ENCODE results near the gene OPHN1. TPM values are rescaled to one million over a fixed set of nuclear protein-coding genes. Genes with fewer than 3 reads are reported as not detected.

OPHN1 gene
- total RNA-seq, 2 donors from 2014 or later: 5.0 to 5.9 TPM

DNA sequence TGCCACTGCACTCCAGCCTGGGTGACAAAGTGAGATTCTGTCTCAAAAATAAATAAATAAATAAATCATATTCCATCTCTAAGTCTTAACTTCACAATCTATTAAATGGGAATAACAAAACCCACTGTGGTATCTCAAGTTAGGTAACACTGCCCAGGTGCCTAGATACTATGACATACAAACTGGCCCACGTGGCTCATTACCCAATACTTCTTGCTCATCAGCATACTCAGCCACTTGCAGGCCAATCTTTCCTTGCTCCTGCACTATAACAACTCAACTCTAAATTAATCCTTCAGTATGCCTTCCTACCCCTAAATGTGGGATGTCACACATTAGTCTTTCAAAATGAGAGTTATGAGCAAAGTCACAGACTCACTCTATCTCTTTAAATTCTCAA is 230.1 kb downstream of the OPHN1 start:
- Histone ChIP-seq H3K9me3 (no peaks in the 10 kb centered on the region), H3K4me3 (no peak overlapping the region), H3K4me1 (ENCODE audit: control insufficient read depth in 1 of 2, low read depth in 2 of 2) (no peaks in the 10 kb centered on the region), H3K27me3 (replicated peaks; ENCODE audit: insufficient read depth) (no peaks in the 10 kb centered on the region), H3K27ac (no peak overlapping the region), H3K36me3 (no peaks in the 10 kb centered on the region)
- ATAC-seq (ENCODE audit: insufficient number of reproducible peaks, low FRiP score, low read depth): no peak
- TF ChIP-seq, protein P1, sequence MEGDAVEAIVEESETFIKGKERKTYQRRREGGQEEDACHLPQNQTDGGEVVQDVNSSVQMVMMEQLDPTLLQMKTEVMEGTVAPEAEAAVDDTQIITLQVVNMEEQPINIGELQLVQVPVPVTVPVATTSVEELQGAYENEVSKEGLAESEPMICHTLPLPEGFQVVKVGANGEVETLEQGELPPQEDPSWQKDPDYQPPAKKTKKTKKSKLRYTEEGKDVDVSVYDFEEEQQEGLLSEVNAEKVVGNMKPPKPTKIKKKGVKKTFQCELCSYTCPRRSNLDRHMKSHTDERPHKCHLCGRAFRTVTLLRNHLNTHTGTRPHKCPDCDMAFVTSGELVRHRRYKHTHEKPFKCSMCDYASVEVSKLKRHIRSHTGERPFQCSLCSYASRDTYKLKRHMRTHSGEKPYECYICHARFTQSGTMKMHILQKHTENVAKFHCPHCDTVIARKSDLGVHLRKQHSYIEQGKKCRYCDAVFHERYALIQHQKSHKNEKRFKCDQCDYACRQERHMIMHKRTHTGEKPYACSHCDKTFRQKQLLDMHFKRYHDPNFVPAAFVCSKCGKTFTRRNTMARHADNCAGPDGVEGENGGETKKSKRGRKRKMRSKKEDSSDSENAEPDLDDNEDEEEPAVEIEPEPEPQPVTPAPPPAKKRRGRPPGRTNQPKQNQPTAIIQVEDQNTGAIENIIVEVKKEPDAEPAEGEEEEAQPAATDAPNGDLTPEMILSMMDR (IDR thresholded peaks at IDR 0.05): no peak
- no peak for DNase-seq (ENCODE audit: low spot score)

GRCh38 chrX:68199062-68199848 is 234.0 kb downstream of the OPHN1 start:
- TF ChIP-seq, protein P1 (IDR thresholded peaks at IDR 0.05): no peak
- ATAC-seq (ENCODE audit: insufficient number of reproducible peaks, low FRiP score, low read depth) (no peak), DNase-seq (ENCODE audit: low spot score) (no peak)
- Histone ChIP-seq H3K36me3 (no peaks in the 10 kb centered on the region), H3K27ac (no peak overlapping the region), H3K27me3 (replicated peaks; ENCODE audit: insufficient read depth) (no peaks in the 10 kb centered on the region), H3K9me3 (no peaks in the 10 kb centered on the region), H3K4me3 (no peak overlapping the region), H3K4me1 (ENCODE audit: control insufficient read depth in 1 of 2, low read depth in 2 of 2) (no peaks in the 10 kb centered on the region)

DNA sequence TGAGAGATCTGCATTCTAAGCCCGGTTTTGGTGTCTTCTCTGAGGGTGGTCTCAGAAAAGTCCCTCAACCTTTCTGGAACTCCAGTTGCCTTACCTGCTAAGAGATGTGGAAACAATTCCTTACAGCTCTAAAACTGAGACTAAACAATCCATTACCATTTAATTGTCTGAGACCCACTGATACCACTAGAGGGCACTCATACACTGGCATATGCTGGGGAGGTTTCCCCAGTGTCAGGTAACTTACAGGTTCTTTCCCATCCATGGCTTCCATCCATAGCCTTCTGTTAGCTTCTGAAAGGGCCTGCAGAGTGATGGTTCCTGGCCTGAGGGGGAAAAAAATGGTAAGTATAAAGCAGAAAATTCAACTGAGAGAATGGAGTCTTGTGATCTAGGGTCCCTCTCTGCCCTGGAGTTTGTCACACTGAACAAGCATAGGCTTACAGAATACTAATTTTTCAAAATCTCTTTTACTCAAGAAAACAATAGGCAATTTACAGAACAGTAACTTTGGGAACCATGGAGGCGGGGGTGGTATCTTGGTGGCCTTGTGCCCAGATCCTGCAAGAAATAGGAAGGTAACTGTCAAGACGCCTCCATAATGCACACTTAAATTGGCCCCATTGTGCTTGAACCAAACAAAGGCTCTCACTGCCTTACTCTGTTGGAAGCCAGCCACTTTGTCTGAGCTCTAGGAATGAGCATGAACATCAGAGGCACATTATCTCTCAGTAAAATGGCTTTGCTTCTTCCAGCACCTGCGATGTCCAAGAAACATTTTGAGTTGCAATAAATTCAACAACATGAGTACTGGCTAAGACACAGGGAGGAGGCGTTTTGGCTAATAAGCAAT is 236.1 kb downstream of the OPHN1 start:
- H3K9me3 ChIP-seq: no peaks in the 10 kb centered on the region
- H3K27ac ChIP-seq: no peak overlapping the region
- H3K27me3 ChIP-seq (replicated peaks; ENCODE audit: insufficient read depth): no peaks in the 10 kb centered on the region
- no peaks in the 10 kb centered on the region for H3K36me3 ChIP-seq
- no peak for ATAC-seq (ENCODE audit: insufficient number of reproducible peaks, low FRiP score, low read depth)
- TF ChIP-seq, protein P1 (IDR thresholded peaks at IDR 0.05): peak; percentile 47
- no peak for DNase-seq (ENCODE audit: low spot score)
- no peaks in the 10 kb centered on the region for H3K4me1 ChIP-seq (ENCODE audit: control insufficient read depth in 1 of 2, low read depth in 2 of 2)
- H3K4me3 ChIP-seq: no peak overlapping the region

DNA sequence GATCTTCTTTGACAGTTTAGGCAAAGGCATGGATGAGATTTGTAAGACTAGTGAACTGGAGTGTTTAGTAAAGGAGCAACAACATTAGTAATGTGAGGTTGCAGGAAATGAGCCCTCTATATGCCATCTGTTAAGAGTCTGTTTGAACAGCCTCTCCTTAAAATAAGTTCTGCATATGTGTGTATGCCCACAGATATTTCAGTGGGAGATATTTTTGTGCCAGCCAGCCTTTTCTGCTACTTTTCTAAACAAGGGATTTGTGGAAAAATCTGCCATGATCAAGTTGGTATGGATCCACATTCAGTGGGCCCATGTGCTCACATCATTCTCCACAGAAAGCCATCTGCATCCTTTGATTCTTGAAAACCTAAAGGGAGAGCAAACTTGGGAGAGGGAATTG is 237.7 kb downstream of the OPHN1 start:
- Histone ChIP-seq H3K27ac (no peak overlapping the region), H3K36me3 (no peaks in the 10 kb centered on the region), H3K4me3 (no peak overlapping the region), H3K27me3 (replicated peaks; ENCODE audit: insufficient read depth) (no peaks in the 10 kb centered on the region), H3K9me3 (no peaks in the 10 kb centered on the region), H3K4me1 (ENCODE audit: control insufficient read depth in 1 of 2, low read depth in 2 of 2) (no peaks in the 10 kb centered on the region)
- DNase-seq (ENCODE audit: low spot score) (no peak), ATAC-seq (ENCODE audit: insufficient number of reproducible peaks, low FRiP score, low read depth) (no peak)
- TF ChIP-seq, protein P1 (IDR thresholded peaks at IDR 0.05): no peak

DNA sequence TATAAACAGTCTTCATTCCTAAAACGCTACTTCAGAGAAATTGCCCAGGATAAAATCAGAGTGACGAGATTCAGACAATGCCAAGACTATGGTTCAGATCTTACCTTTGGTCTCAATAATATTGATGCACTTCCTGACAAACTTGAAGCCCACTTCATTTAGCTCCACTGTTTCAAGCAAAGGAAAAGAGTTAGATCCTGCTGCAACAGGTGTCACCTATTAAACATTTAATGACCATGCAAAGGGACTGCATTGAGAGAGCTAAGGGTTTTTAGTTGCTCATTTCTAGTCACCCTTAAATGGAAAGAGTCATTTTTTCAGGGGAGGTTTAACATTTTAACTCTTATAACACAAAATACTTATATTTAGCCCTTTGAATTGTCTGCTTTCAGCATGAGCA is 239.5 kb downstream of the OPHN1 start:
- Histone ChIP-seq H3K9me3 (no peaks in the 10 kb centered on the region), H3K27me3 (replicated peaks; ENCODE audit: insufficient read depth) (no peaks in the 10 kb centered on the region), H3K36me3 (no peaks in the 10 kb centered on the region), H3K27ac (no peak overlapping the region), H3K4me1 (ENCODE audit: control insufficient read depth in 1 of 2, low read depth in 2 of 2) (no peaks in the 10 kb centered on the region), H3K4me3 (no peak overlapping the region)
- TF ChIP-seq, protein P1 (IDR thresholded peaks at IDR 0.05): no peak
- ATAC-seq (ENCODE audit: insufficient number of reproducible peaks, low FRiP score, low read depth) (no peak), DNase-seq (ENCODE audit: low spot score) (no peak)
